ENCODE results near the gene UBE4A.

Gene UBE4A

DNA sequence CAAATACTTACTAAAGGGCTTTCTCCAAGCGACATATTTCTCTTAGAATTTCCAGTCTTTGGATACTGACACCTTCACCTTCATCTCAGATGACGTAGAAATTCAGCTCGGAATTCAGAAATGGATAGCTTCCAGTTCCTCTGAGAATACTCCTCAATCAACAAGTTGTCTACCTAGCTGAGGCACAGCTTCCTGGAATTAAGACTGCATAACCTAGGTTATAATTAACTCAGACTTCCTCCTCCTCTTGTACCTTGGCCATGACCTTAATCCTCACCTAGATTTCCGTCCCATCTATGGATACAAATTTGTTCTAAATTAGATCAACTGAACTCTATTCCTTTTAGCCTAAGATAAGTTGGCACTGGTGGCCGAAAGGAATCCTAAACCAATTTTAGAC lies 59.4 kb downstream of the UBE4A start:
- TF ChIP-seq CTCF (IDR thresholded peaks at IDR 0.05; ENCODE audit: insufficient read depth, low read depth, low read length, missing control alignments) = no peak
- DNase-seq (ENCODE audit: low read depth) = no peak
- H3K4me3 ChIP-seq (ENCODE audit: low read depth, low read length) = no peak overlapping the region

DNA sequence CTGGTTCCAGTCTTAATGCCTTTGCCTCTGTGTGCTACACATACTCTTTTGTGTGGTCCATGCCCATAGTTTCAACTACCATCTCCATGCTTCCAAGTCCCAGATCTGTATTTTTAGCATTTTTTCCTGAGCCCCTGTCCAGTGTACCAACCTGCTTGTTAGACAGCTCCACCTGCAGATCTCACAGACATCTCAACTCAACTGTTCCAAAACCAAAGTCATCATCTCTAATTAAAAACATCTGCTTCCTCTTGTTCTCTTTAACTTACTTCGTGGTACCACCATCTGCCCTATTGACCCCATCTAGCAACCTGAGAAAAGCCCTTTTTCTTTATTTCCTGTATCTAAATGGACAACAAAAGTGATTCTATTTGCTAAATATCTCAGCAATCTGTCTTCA lies 68.3 kb downstream of the UBE4A start:
- DNase-seq (ENCODE audit: low read depth) = no peak
- no peak overlapping the region for H3K4me3 ChIP-seq (ENCODE audit: low read depth, low read length)
- no peak for TF ChIP-seq CTCF (IDR thresholded peaks at IDR 0.05; ENCODE audit: insufficient read depth, low read depth, low read length, missing control alignments)

DNA sequence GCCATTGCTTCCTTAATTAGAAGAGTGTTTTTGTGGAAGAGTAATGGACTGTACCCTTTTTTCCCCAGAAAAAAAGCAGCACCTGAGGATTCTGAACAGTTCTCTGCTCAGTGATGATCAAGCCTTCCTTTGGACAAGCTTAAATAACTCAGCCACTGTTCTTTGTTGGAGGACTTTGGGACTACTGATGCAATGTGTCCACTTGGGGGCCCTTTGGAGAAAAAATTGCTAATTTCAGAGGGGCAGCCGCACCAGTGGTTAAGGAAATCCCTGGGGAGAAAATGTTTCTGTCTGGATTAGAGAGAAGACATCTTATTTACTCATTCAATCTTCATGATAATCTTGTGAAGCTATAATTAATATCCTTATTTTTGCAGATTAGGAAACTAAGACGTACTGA lies 71.6 kb downstream of the UBE4A start:
- no peak for DNase-seq (ENCODE audit: low read depth)
- TF ChIP-seq CTCF (IDR thresholded peaks at IDR 0.05; ENCODE audit: insufficient read depth, low read depth, low read length, missing control alignments) = no peak
- no peak overlapping the region for H3K4me3 ChIP-seq (ENCODE audit: low read depth, low read length)

DNA sequence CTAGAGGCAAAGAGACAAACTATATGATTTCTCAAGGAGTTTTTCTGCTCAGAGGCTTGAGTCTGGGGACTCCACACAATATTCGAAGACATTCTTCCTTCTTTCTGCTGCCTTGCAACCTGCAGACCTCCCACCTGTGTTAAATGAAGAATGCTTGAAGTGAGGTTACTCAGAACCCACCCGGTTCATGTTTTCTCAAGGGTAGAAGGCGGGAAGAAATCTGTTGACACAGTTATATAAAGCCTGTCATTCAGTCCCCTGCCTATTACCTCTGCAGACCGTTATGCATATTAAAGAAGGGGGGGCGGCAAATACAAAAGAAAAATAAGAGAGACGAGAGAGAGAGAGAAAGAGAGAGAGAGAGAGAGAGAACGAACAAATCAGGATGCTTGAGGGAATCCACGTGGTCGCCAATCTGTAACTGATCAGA lies 74.7 kb downstream of the UBE4A start:
- DNase-seq (ENCODE audit: low read depth) = peak; percentile 72
- H3K4me3 ChIP-seq (ENCODE audit: low read depth, low read length) = peak overlapping the region; percentile 95
- no peak for TF ChIP-seq CTCF (IDR thresholded peaks at IDR 0.05; ENCODE audit: insufficient read depth, low read depth, low read length, missing control alignments)

DNA sequence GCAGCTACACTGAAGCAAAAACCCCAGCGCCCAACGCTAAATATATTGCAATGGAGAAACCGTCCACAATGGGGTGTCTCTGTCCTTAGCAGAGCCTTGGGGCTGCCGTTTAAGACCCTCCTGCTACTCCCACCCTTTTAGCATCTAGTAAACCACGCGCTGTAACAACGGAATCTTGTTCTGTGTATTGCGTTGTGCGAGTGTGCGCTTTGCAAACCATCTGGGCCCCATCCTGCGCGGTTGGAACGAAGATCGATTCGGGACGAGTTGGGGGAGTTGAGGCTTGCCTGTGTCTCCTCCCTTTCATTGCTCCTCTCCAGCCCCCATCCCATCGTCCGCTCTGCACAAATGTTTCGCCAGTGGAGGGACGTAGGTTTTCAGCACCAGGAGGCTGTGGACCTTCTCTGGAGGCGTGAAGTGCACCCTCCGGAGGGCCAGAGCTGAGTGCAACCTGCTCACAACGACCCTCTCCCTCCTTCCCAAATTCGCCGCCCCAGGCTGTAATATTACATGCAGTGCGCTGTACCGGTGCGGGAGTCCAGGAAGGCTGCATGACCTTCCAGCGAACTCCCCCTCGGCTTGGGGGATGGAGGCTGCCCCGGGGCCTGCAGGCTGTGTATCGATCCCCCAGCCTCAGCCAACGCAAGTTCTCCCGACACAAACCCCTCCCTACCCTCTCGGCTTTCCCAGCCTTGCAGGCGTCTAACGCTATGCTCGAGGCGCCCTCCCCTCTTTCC lies 75.3 kb downstream of the UBE4A start:
- no peak for TF ChIP-seq CTCF (IDR thresholded peaks at IDR 0.05; ENCODE audit: insufficient read depth, low read depth, low read length, missing control alignments)
- DNase-seq (ENCODE audit: low read depth) = peak; percentile 28
- H3K4me3 ChIP-seq (ENCODE audit: low read depth, low read length) = peak overlapping the region; percentile 95

DNA sequence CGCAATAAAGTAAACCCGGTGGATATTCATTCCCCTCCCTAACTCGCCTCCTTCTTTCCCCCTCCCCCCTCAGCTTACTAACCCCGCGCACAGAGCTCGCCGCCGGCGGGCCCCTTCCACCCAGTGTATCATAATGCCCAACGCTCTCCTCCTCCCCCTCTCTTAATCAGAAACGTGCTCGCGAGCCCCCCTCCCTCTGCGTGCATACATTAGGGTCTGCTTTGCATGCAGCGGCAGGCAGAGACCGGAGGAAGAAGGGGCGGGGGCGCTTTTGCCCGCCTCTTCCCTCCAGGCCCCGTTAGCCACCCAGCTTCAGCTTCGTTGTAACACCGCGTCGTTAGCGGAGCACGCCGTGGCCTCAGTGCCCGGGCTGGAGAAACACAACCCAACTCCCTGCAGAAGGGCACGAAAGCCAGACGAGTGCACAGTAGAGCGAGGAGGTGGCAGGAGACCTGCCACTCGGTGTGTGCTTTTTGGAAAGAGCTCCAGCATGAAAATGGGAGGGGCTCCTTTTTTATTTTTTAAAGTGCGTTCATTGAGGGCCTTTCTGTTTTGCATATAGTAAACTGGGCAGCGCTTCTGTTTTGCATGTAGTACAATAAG lies 76.0 kb downstream of the UBE4A start:
- TF ChIP-seq CTCF (IDR thresholded peaks at IDR 0.05; ENCODE audit: insufficient read depth, low read depth, low read length, missing control alignments) = no peak
- H3K4me3 ChIP-seq (ENCODE audit: low read depth, low read length) = peak overlapping the region; percentile 95
- peak; percentile 86 for DNase-seq (ENCODE audit: low read depth)
